Limb (tissue), 2 donors: ENCODE measurements around the gene AARS2.

Experiments used
- DNase-seq, 2 donors: peaks; one replicate each; pipeline ENCODE4 v3.0.0-alpha.2; 2016; ENCODE audit errors: extremely low spot score in 2 of 2

AARS2 gene

DNA sequence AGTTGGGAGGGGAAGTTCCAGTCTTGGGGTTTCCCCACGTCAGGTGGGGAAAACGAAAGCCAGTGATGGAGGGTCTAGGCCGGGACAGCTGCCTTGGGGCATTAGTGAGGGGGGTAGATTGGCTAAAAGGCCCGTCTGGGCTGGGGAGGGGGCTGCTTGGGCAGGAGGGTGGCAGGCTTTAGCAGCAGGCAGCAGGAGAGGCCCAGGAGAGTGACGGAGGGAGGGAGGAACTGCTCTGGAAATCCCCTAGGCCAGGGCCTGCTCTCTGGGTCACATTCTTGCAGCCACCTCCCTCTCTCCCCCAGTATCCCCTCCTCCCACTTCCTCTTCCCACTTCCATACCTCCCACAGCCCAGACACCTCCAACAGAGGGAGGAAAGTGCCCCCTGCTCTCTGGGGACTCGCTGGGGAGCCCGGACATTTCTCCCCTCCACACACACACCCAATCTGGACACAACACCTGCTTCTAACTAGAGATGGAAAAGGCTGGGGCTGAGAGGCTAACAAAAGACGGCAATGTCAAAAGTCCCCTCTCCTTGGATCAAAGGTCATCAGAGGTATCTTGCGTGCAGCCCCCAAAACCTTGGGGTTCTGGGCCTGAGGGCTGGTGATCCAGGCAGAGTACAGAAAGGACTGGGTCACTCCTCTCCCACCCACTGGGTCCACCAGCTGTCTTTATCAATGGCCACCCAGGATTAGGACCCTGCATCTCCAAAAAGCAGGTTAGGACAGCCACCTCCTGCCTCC, 49.6 kb downstream of the AARS2 start:
- no peak for DNase-seq

DNA sequence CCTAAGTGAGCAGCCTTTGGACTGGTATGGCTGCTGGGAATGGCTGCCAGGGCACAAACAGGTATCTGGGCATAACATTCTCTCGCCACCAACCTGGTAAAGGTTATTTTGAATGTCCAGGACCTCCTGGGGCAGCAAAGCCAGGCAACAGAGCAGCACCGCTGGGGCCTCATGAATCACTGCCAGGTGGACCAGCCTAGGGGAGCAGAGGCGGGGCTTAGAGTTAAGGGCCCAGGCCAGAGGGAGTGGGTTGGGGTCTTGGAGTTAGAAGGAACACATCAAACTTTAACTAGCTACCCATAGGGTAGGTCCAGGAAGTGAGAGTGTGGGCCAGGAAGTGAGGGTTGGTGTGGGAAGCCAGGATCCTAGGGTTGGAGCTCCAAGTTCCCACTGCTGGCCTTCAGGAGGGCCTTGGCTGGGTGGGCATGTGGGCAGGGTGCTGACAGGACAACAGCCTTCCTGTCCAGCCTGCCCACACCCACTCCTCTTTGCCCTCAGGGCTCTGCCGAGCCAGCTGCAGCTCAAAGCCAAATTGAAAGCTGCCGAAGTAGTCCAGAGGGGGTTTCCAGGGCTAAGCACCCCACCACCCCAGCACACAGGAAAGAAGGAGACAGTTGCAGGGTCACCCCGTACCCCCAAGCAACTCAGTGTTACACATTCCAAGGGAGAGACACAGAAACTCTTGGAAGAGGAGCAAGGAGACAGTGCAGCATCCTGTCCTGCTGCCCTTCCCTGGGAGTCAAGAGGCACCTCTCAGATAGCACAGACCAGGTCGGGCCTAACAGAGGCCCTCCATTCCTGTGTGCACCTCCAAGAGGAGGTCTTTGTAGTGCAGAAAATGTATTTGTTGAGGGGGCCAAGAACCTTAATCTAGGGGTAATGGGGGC, 50.4 kb downstream of the AARS2 start:
- no peak for DNase-seq

DNA sequence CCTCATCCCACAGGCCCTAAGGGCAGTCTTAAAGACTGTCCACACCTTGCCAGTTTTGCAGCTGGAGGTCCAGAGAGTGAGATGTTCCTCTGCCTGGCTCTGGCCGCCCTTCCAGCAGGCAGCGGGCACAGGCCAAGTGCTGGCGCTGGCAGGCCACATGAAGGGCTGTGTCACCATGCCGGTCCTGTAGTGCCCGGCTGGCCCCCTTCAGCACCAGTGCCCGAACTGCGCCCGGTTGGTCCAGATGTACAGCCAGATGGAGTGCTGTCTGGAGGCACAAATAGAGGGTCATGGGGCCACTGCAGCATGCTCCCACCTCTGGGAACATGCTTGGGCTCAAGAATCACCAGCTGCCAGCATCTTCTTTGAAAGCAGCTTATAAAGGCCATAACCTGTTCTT, 51.6 kb downstream of the AARS2 start:
- DNase-seq, result no peak

DNA sequence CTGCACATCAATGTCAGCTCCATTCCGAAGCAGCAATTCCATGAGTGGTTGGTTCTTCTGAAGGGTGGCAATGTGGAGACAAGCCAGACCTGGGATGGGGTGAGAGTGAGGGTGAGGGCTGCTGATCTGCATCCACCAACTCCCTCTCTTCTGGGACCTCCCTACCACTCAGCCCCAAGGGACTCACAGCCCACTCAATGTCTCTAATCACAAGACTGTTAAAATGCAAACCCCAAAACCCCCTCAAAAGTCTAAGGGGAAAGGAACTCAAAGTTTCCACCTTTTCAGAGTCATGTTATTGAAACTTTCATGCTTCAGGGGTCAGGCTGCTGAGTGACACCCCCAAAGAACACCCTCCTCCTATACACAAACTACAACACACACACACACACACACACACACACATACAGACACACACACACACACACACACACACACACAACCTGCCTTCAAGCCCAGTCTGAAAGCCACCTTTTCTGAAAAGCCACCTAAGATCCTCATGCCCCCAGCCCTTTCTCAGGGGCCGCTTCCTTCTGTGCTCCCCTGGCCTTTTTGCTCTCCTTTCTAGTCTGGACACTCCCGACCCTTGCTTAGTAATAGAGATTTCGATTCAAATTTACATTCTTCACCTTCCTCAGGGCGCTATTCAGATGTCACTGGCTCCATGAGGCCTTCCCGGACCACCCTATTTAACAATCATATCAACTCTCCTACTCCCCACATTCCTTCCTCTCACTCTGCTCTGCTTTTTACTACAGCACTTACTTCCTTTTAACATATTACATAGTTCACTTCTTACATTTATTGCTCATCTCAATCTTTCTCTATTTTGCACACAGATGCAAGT, 52.5 kb downstream of the AARS2 start:
- no peak for DNase-seq

DNA sequence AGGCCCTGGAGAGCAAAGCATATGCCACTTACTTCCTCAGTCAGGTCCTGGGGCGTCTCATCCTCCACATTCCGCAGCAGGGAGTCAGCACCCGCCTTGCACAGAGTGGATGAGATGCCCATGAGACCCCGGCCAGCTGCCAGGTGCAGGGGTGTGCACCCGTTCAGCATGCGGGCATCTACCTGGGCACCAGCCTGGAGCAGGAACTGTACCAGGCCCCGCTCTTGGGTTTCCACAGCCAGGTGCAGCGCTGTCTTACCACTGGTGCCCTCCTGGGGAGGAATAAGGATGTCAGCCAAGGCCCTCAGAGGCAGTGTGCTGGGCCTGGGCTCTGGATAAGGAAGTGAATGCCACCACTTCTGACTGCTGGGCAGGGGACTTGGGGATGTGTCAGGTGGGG, 53.1 kb downstream of the AARS2 start:
- DNase-seq, result no peak

DNA sequence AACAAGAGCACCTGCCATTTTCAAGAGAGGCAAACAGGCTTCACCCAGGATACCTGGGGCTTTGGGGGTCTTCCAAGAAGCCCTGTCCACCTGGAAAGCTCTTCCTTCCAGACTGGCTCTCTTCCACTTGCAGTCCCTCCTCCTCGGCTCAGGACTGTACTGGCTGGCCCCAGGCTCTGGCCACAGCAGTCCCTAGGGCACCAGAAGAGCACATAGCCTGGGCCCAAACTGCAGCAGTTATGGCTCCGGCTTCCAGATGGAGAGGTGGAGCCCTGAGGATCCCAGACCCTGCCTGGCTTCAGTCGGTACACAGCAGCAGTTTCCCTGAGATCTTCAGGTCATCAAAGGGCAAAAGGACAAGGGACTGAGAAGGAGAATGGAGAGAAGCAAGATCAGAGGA, 54.2 kb downstream of the AARS2 start:
- no peak for DNase-seq

DNA sequence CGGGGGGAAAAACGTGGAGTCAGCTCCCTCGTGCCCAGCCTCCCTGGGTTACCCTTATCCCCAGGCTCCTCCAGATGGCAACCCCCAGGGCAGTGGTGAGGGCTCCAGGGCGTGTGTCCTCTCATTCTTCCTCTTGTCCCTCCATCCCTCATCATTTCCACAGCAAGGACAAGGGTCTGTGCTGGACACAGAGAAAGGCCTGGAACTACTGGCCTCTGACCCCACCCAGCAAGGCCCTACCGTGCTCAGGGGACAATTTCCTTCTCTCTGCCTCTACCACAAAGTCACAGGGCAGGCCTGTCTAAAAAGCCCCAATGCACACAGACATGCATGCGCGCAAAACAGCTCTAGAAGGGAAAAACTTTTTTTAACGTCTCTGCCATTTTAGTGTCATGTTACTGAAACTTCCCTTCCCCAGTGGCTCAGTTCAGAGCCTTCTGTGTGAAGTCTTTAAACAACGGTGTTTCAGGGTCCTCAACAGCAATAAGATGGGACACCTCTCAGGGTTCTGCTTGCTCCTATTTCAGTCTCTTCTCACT, 54.8 kb downstream of the AARS2 start:
- DNase-seq, result no peak

DNA sequence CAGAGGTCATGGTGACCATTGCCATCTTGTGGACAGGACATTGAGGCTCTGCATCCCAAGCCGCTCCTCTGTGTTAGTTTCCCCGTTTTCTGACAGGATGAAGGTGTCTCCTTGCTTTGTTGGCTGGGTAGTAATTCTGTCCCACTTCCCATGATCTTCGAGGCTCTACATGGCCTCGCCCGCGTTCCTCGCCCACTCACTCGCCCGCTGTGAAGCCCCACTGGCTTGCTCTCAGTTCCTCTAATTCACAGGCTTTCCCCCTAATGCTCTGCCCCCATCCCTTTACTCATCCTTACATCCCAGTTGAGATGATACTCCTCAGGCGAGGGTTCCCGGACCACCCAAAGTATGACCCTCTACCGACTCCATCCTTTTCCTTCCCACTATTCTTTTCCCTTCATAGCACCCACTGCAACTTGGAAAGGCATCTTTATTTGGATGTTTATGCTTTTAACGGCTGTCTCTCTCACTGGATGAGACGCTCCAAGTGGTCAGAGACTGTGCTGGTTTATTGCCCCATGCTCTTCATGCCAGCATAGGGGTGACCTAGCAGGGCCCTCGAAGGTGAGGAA, 55.3 kb downstream of the AARS2 start:
- no peak for DNase-seq

DNA sequence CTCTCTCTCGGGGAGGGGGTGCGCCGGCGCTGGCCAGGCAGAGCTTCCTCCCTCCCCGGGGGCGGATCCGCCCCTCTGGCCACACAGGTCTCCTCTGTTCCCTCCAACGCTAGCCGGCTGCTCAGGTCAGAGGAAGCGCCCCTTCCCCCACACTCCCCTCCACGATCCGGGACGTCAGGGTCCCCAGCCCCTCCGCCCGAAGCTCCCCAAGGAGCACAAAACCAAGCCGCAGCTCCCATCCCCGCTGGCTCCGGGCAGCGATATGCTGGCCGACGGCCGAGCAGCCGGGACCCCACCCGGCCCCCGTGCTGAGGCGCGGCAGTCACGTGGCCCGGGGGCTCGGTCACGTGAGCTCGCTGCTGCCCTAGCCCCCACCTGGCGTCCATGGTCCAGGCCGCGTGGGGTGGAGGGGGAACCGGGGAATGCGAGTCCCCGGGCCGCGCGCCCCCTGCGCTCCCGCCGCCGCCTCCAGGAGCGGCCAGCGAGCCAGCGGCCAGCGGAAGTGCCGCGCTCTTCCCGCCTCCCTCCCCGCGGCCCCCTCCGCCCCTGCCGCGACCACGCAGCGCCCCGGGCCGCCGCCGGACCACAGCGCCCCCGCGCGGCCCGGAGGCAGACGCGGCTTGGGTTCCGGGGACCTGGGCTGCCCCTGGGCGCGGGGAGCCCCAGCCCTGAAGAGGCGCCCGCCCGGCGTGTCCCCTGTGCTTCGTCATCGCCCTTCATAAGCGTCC, 56.0 kb downstream of the AARS2 start, which contains the start of gene SLC35B2:
Gene SLC35B2 (minus strand): TSS at position 504 of the 728 bp plus-strand sequence. CDS start 118 bp downstream, at position 386.
- peak; percentile 68 to 88 for DNase-seq

DNA sequence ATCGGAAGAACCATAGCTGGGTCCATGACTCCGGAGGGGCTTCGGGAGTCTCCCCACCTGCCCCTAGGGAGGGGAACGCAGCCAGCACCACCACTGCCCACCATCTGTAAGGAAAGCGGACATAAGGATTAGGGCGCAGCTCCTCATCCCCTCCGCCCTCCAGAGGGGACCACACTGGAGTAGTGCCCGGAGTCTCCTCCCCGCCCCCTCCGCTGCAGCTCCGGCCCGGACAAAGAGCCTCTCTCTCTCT, 56.4 kb downstream of the AARS2 start:
- no peak for DNase-seq

DNA sequence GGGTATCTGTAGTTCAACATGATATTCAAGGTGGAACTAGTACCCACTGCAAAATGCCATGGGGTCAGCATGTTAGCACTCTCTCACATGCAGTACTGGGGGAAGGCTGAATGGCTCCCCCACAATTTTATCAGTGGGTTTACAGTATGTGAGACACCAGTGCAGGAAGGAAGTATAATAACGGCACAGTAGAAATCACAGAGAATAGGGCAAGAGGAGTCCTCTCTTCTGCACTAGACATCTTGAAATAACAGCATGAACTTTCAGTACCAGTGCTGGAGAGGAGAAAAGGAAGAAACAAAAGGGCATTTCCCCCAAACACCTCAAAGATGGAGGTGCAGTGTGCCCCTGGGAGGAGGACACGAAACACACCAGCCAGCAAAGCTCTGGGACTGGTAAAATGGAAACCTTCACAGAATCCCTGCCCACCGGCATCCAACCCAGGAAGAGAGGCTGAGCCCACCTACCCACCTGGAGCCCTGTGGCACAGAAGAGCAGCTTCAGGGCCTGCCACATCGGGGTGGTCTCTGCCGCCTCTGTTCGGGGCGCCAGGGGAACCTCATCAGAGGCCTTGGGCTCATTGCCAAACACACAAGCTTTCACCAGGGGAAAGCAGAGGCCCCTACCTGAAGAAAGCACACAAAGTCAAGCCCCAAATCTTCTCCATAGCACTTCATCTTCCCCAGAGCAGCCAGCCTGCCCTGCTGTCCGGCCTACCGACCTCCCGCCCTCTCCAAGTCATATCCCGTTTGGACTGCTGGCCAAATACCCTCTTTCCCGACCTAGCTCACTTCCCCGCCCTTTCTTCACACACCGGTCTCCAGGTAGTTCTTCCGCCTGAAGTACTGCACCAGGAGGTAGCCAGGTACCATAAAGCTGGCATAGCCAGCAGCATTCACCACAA, 57.0 kb downstream of the AARS2 start:
- DNase-seq, result no peak

DNA sequence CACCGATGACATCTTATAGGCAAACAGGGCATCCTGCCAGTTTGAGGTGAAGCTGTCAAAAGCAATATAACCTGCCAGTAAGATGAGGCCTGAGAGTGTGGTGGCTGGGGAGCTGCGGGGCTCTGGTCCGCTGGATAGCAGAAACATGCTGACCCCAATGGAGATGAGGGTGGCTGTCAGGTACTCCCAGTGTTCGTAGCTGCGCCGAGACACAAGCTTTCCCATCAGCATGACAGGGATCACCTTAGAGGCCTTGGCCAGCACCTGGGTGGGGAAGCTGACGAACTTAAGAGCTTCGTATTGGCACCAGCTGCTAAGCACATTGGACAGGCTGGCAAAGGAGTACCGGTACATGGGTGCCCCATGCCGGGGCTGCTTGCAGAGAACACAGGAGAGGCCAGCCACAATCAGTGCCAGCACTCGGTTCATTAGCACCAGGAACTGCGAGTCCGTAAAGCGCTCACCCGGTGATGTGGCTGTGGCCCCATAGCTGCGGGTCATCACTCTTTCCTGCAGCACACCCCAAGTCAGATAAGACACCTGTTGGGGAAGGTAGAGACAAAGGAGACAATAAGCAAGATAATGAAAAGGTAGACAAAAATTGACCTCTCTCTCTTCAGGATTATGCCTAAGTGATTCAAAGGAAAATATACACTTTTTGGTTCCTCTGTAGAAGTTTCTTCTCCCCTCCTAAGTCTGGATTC, 57.9 kb downstream of the AARS2 start:
- DNase-seq, result no peak

DNA sequence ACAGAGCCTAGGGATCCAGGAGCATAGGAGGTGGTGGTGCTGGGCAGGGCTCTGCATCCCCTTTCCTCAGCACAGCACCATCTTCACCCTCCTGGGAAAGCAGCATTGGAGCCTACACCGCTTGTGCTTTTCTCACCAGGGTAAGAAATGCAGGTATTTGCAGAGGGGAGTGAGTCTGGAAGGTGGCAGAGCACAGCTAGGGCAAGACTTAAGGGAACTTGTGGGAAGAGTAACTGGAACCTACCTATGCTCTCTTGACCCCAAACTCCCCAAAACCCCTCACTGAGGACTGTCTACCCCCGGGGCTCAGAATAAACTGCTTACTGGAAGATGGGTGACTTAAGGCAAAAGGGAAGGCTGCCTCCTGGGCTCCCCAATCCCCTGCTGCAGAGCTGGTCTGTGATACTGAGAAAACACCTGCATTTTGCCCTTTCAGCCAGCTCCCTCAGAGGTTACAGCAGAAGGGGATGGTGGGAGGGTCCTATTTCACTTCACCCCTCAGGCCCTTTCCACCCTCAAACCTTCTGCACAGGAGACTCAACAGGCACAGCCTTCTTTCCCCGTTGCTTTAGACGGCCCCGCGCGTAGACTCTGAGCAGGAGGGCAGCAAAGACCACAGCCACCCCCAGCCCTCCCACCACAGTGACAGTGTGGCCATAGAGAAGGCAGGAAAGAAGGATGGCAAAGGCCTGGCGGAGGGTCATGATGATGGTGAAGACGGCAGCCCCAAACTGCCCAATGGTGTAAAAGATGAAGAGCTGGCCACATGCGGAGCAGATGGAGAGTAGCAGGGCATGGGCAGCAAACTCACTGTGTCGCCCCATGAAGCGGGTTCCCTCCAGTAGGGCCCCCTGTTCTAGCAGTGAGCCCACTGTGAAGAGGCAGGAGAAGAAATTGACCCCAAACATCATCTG, 58.7 kb downstream of the AARS2 start:
- DNase-seq, result no peak

DNA sequence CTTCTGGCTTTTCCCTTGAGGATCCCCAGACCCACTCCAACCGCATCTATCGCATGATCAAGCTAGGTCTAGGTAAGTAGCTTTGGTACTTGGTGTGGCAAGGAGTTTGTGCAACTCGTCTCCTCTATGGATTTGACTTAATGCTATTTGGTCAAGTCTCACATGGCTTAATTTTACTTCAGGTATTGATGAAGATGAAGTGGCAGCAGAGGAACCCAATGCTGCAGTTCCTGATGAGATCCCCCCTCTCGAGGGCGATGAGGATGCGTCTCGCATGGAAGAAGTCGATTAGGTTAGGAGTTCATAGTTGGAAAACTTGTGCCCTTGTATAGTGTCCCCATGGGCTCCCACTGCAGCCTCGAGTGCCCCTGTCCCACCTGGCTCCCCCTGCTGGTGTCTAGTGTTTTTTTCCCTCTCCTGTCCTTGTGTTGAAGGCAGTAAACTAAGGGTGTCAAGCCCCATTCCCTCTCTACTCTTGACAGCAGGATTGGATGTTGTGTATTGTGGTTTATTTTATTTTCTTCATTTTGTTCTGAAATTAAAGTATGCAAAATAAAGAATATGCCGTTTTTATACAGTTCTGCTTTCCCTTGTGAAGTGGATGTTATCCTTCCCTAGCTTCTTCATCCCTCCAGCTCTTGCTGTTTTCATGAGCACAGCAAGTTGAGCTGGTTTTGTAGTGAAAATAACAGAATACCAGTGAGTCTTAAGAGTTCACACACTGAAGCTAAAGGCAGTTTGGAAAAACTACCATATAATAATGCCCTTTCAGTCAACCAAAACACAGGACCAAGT, 59.6 kb downstream of the AARS2 start:
- no peak for DNase-seq

DNA sequence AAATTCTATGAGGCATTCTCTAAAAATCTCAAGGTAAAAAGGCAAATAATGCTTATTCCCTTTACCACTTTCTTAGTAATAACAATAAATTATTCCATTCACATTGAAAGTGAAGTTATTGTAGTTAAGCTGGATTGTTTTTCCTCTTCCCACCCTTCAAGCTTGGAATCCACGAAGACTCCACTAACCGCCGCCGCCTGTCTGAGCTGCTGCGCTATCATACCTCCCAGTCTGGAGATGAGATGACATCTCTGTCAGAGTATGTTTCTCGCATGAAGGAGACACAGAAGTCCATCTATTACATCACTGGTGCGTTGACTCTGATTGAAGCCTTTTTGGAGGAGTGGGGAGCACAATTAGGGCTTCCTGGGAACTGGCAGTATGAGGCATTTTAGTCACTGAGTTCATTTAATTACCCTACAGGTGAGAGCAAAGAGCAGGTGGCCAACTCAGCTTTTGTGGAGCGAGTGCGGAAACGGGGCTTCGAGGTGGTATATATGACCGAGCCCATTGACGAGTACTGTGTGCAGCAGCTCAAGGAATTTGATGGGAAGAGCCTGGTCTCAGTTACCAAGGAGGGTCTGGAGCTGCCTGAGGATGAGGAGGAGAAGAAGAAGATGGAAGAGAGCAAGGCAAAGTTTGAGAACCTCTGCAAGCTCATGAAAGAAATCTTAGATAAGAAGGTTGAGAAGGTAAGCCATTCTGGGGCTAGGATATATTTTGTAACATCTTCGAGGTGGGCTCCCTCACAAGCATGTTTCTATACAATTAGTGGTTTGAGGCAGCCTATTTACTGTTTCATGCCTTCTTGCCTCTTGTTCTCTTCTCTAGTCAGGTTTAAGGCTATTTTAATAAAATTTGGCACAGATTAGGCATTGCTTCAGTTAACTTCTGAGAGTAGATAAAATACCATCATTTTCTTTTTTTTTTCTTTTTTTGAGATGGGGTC, 61.3 kb downstream of the AARS2 start:
- no peak for DNase-seq

DNA sequence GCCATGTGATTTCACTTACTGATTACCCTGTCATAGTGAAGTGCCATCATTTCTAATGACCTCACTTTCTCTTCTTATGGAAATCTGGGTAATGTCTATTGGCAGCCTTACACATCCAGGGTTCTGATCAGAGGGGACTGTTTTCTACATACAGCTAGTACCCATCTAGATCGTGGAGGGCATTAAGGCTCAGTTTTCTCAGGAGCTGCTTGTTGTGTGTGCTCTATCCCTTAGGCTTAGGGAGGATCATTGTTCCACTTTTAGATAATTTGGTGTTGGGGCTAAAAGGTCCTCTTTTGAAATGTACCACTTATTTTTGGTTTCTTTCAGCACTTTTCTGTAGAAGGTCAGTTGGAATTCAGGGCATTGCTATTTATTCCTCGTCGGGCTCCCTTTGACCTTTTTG, 62.4 kb downstream of the AARS2 start:
- no peak for DNase-seq
